LNCaP clone FGC (cell line): ENCODE results near the gene TSC22D2.

Experiments
- DNase-seq: peaks from one replicate; pipeline ENCODE4 v3.0.0-alpha.2; 2011; ENCODE audit warnings: low read depth
- H3K4me3 ChIP-seq: 2 replicates; pipeline ENCODE4 v1.5.1; 2011; ENCODE audit warnings: mild to moderate bottlenecking, low read depth, low read length, control low read depth
- TF ChIP-seq, protein P1 (sequence below): IDR thresholded peaks from 2 replicates; pipeline ENCODE4 v1.5.1; 2012; ENCODE audit warnings: mild to moderate bottlenecking; ENCODE audit not compliant: control insufficient read depth, insufficient read depth; ENCODE audit errors: extremely low read depth

The TSC22D2 gene

DNA sequence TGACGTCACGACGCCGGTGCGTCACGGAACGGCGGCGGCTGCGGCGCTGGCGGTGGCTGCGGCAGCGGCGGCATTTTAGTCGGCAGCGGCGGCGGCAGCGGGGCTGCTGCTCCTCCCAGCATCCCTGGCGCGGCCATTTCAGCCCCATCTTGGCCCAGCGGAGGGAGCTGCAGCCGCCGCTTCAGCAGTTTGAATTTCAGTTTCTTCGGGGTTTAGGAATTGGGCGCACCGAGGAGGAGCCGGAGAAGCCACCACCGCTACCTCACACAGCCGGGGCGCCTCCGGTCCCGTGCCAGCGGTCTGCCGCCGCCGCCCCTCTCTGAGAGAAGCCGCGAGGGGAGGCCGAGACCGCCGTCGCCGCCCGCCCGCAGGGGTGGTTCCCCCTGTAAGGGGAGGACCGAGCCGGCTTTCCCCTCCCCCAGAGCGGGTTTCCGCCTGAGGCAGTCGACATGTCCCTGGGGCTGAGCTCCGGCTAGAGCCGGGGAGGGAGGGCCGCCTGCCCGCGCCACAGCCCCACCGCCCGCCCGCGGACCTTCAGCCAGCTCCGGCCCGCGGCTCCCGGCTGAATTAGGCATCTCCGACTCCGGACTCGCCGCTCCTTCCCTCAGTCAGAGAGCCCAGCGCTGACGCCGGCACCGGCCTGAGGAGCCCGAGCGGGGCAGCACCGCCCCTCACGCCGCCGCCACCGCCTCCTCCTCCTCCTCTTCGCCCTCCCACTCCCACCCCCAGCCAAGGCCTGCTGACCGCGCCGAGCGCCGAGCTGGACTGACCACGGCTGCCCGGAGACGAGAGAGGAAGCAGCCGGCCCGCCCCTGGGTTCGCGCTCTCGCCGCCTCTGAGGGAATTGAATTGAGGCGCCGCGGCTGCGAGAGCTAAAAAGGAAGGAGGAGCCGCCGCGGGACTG is at the start of gene TSC22D2:
TSC22D2 (plus strand) TSS at position 78 of the 904 bp plus-strand sequence. CDS start 1,053 bp downstream, outside the sequence.
- peak within 1 kb of the TSS; percentile 86 for H3K4me3 ChIP-seq
- DNase-seq: peak; percentile 56
- TF ChIP-seq, protein P1, sequence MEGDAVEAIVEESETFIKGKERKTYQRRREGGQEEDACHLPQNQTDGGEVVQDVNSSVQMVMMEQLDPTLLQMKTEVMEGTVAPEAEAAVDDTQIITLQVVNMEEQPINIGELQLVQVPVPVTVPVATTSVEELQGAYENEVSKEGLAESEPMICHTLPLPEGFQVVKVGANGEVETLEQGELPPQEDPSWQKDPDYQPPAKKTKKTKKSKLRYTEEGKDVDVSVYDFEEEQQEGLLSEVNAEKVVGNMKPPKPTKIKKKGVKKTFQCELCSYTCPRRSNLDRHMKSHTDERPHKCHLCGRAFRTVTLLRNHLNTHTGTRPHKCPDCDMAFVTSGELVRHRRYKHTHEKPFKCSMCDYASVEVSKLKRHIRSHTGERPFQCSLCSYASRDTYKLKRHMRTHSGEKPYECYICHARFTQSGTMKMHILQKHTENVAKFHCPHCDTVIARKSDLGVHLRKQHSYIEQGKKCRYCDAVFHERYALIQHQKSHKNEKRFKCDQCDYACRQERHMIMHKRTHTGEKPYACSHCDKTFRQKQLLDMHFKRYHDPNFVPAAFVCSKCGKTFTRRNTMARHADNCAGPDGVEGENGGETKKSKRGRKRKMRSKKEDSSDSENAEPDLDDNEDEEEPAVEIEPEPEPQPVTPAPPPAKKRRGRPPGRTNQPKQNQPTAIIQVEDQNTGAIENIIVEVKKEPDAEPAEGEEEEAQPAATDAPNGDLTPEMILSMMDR: no peak

DNA sequence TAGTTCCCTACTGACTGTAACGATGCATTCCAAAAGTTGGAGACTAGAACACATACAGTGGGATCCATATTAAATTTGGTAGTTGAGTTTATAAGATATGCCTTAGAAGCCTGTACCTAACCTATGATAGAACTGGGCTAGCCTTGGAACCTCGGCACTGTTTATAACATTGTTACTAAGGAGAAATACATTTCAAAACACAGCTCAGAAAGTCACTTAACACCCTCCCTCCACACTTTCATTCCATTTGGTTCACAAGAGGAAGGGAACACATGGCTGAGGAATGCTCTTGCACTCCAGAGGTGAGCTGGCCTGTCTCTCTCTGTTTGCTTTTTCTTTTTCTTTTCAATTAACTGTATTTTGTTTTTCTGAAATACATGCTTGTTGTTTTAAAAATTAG is 48.7 kb upstream of the TSC22D2 start:
- H3K4me3 ChIP-seq: no peak overlapping the region
- no peak for DNase-seq
- TF ChIP-seq, protein P1: no peak

DNA sequence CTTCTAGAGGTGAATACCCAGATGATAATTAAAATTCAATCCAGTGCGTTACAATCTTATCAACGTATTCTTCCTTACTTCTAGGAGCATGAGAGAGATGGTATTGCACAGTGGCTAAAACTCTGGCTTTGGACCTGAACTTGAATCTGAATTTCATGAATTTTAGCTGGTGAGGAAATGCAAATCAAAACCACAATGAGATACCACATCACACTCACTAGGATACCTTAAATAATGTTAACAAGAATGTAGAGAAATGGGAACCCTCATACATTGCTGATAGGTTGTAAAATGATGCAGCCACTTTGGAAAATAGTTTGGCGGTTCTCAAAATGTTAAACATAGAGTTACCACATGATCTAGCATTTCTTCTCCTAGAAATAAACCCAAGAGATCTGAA is 47.1 kb upstream of the TSC22D2 start:
- TF ChIP-seq, protein P1: no peak
- no peak overlapping the region for H3K4me3 ChIP-seq
- no peak for DNase-seq

DNA sequence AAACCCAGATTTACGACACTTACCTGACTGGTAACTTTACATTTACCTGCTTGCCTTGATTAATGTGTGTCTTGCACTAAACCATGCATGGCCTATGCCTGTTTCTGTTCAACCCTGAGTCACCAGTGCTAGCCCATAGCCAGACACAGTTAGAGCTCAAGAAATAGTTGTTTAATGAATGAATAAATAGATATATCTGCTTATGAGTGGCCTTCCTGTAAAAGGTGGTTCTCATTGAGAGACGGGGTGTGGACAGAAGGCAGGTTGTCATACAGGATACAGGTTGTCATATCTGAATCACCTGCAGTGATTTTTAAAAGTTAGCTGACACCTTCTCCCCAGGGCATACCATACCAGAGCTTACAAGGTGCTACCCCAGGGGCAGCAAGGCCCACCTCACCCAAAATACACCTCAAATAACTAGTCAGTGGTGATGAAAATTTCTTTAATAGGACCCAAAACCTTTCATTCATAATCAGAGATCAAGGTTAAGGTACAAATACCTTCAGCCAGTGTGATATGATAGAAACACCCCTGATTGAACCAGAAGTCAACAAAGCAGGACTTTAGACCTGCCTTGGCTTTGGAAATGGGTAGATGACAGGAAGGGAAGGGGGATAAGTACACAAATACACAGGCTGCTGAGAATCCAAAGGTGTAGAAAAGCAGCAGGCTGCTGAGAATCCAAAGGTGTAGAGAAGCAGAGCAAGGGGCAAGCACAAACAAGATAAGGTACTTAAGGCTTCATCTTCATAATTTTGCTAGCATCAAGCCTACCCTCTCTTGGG is 45.4 kb upstream of the TSC22D2 start:
- TF ChIP-seq, protein P1: no peak
- no peak for DNase-seq

DNA sequence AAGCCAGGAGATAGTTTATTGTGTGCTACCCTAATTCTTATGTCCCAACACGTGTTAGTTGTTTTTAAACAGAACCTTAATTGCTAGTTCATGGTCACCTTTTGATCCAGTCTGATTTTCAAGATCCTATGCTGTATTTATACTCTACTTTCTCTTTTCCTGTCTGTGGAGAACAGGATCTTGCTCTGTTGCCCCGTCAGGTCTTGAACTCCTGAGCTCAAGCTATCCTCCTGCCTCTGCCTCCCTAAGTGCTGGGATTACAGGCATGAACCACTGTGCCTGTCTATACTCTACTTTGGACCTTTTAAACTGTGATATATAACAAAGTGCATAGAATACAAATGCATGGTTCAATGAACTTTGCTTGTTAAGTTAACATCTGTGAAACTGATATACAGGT is 44.7 kb upstream of the TSC22D2 start:
- no peak overlapping the region for H3K4me3 ChIP-seq
- DNase-seq: no peak
- TF ChIP-seq, protein P1: no peak

More for the DNA sequence above, 45.4 kb upstream of the TSC22D2 start:
- no peak overlapping the region for H3K4me3 ChIP-seq

DNA sequence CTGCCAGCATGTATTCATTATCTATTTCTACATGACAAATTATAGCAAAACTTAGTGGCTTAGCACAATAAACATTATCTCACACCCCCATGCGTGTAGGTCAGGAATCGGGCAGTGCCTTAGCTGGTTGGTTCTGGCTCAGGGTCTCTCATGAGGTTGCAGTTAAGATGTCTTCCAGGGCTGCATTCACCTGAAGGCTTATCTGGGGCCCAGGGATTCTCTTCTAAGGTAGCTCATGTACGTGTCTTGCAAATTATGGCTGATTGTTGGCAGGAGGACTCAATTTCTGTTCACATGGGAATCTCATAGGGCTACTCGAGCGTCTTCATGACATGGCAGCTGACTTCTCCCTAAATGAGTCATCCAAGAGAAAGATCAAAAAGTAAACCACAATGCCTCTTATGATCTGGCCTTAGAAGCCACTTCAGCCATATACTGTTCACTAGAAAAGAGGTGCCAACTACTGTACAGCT is 42.9 kb upstream of the TSC22D2 start:
- TF ChIP-seq, protein P1: no peak
- DNase-seq: no peak

More for the DNA sequence above, 42.9 kb upstream of the TSC22D2 start:
- H3K4me3 ChIP-seq: no peak overlapping the region
